ENCODE measurements around the gene OSBP. TPM values are rescaled to one million over a fixed set of nuclear protein-coding genes. Genes with fewer than 3 reads are reported as not detected.

Gene OSBP
- total and polyA plus RNA-seq, 9 of the 15 experiments (the other 6 are each of a cell fraction or from before 2014, with no cell fraction given), result 11.7 to 49.0 (median 28.7) TPM

DNA sequence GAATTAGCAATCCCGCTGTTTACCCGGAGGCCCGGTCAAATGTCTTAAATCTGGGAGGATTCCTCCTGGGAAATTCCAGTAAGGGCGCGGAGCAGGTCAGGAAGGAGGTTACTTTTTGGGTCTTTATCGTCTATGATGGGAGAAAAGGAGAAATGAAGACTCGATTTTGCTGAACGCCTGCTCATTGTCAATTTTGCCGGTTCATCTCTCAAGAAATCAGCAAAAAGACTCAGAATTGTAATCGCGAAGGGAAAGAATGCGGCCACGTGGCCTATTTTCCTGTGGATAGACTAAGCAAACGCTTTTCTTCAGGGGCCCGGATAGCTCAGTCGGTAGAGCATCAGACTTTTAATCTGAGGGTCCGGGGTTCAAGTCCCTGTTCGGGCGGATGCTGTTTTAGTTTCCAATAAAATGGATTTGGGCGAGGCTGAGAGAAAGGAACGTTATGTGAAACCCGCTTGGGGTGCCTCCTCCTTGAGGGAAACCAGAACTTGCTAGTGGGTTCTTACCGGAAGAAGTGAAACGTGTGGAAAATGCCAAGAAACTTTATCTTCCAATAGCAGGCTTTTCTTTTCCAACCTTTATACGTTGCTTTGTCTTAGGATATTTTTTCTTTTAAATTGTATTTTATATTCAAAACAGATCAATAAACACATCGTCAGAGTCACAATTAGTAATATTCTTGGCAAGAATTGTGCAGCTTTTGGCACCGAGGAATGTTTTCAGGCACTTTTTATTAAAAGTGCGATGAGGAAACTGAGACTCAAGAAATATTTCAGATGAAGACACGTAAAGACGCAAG lies 59.3 kb downstream of the OSBP start (continued):
- TF ChIP-seq, protein P1, sequence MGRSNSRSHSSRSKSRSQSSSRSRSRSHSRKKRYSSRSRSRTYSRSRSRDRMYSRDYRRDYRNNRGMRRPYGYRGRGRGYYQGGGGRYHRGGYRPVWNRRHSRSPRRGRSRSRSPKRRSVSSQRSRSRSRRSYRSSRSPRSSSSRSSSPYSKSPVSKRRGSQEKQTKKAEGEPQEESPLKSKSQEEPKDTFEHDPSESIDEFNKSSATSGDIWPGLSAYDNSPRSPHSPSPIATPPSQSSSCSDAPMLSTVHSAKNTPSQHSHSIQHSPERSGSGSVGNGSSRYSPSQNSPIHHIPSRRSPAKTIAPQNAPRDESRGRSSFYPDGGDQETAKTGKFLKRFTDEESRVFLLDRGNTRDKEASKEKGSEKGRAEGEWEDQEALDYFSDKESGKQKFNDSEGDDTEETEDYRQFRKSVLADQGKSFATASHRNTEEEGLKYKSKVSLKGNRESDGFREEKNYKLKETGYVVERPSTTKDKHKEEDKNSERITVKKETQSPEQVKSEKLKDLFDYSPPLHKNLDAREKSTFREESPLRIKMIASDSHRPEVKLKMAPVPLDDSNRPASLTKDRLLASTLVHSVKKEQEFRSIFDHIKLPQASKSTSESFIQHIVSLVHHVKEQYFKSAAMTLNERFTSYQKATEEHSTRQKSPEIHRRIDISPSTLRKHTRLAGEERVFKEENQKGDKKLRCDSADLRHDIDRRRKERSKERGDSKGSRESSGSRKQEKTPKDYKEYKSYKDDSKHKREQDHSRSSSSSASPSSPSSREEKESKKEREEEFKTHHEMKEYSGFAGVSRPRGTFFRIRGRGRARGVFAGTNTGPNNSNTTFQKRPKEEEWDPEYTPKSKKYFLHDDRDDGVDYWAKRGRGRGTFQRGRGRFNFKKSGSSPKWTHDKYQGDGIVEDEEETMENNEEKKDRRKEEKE (IDR thresholded peaks at IDR 0.05; ENCODE audit: borderline replicate concordance in 1 of 2, control insufficient read depth in 1 of 2, low read depth in 2 of 2, low read length in 1 of 2), result 0 out of 4 replicates have a peak, but pooled peaks of 1 of the 2 experiments have one; percentile 71
- TF ChIP-seq ZNF79 (CRISPR knock-in tag; IDR thresholded peaks at IDR 0.05; ENCODE audit: low read depth) (no peak), KLF13 (tag; IDR thresholded peaks at IDR 0.05; ENCODE audit: borderline replicate concordance, low read depth) (peak; percentile 20; the same call in 1 of the 2 replicates), LARP7 (IDR thresholded peaks at IDR 0.05) (no peak), ETS1 (conservative IDR thresholded peaks at IDR 0.05; ENCODE audit: control insufficient read depth, low read depth, low read length) (peak; percentile 50; the same call in 1 of the 2 replicates), ZNF280B (CRISPR knock-in tag; IDR thresholded peaks at IDR 0.05) (no peak), ZBTB34 (CRISPR knock-in tag; IDR thresholded peaks at IDR 0.05) (no peak), MCM7 (IDR thresholded peaks at IDR 0.05) (no peak), ZNF449 (CRISPR knock-in tag; IDR thresholded peaks at IDR 0.05) (no peak), ATF7 (IDR thresholded peaks at IDR 0.05) (peak; percentile 63), POLR3G (IDR thresholded peaks at IDR 0.05; ENCODE audit: extremely low read depth, insufficient read length, insufficient replicate concordance) (no peak)
- TF ChIP-seq, protein P2, sequence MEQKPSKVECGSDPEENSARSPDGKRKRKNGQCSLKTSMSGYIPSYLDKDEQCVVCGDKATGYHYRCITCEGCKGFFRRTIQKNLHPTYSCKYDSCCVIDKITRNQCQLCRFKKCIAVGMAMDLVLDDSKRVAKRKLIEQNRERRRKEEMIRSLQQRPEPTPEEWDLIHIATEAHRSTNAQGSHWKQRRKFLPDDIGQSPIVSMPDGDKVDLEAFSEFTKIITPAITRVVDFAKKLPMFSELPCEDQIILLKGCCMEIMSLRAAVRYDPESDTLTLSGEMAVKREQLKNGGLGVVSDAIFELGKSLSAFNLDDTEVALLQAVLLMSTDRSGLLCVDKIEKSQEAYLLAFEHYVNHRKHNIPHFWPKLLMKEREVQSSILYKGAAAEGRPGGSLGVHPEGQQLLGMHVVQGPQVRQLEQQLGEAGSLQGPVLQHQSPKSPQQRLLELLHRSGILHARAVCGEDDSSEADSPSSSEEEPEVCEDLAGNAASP (IDR thresholded peaks at IDR 0.05), result no peak

All from K562 (cell line).